ENCODE results near the gene CLDN3. TPM values are rescaled to one million over a fixed set of nuclear protein-coding genes. Genes with fewer than 3 reads are reported as not detected.

The CLDN3 gene
- total and polyA plus RNA-seq, 4 donors, result 0.67 to 3.9 (median 0.81) TPM; not detected in 1

- peaks cover 14% of the 10 kb centered on the region for H3K27me3 ChIP-seq (ENCODE audit: control insufficient read depth, insufficient read depth, low read length)
- no peak overlapping the region for H3K27ac ChIP-seq (ENCODE audit: low read depth, low read length)
- no peak overlapping the region for H3K4me3 ChIP-seq (ENCODE audit: low read depth, low read length)
- peaks cover 8% of the 10 kb centered on the region for H3K4me1 ChIP-seq (ENCODE audit: control insufficient read depth, insufficient read depth, low read length)
- WGBS (ENCODE audit: insufficient coverage), result no CpG with 5 or more reads among the region's 1 CpG
- no peaks in the 10 kb centered on the region for H3K9me3 ChIP-seq (ENCODE audit: control insufficient read depth, insufficient read depth, low read length)
- no peak for DNase-seq (ENCODE audit: low read depth in 4 of 6, low spot score in 6 of 6)
- no peaks in the 10 kb centered on the region for H3K36me3 ChIP-seq (ENCODE audit: control insufficient read depth, insufficient read depth, low read length)
Measured at GRCh38 chr7:73774923-73775322, 4.9 kb upstream of the CLDN3 start.

- WGBS (ENCODE audit: insufficient coverage), result 96% methylated on average over 3 of the region's 6 CpGs
- peaks cover 24% of the 10 kb centered on the region for H3K27me3 ChIP-seq (ENCODE audit: control insufficient read depth, insufficient read depth, low read length)
- no peaks in the 10 kb centered on the region for H3K9me3 ChIP-seq (ENCODE audit: control insufficient read depth, insufficient read depth, low read length)
- H3K36me3 ChIP-seq (ENCODE audit: control insufficient read depth, insufficient read depth, low read length), result no peaks in the 10 kb centered on the region
- DNase-seq (ENCODE audit: low read depth in 4 of 6, low spot score in 6 of 6), result no peak
- H3K4me1 ChIP-seq (ENCODE audit: control insufficient read depth, insufficient read depth, low read length), result peaks cover 11% of the 10 kb centered on the region
- no peak overlapping the region for H3K27ac ChIP-seq (ENCODE audit: low read depth, low read length)
- H3K4me3 ChIP-seq (ENCODE audit: low read depth, low read length), result no peak overlapping the region
Measured at GRCh38 chr7:73773700-73774517, 3.8 kb upstream of the CLDN3 start.

- no peak overlapping the region for H3K4me3 ChIP-seq (ENCODE audit: low read depth, low read length)
- peaks cover 36% of the 10 kb centered on the region for H3K27me3 ChIP-seq (ENCODE audit: control insufficient read depth, insufficient read depth, low read length)
- DNase-seq (ENCODE audit: low read depth in 4 of 6, low spot score in 6 of 6), result no peak
- H3K27ac ChIP-seq (ENCODE audit: low read depth, low read length), result no peak overlapping the region
- H3K4me1 ChIP-seq (ENCODE audit: control insufficient read depth, insufficient read depth, low read length), result peaks cover 14% of the 10 kb centered on the region
- WGBS (ENCODE audit: insufficient coverage), result 64% methylated on average over 12 of the region's 17 CpGs
- H3K9me3 ChIP-seq (ENCODE audit: control insufficient read depth, insufficient read depth, low read length), result no peaks in the 10 kb centered on the region
- no peaks in the 10 kb centered on the region for H3K36me3 ChIP-seq (ENCODE audit: control insufficient read depth, insufficient read depth, low read length)
Measured at GRCh38 chr7:73770860-73771670, 995 bp upstream of the CLDN3 start.

- 16% methylated on average over 49 of the region's 49 CpGs for WGBS (ENCODE audit: insufficient coverage)
- H3K27ac ChIP-seq (ENCODE audit: low read depth, low read length), result no peak overlapping the region
- H3K27me3 ChIP-seq (ENCODE audit: control insufficient read depth, insufficient read depth, low read length), result peaks cover 36% of the 10 kb centered on the region
- no peak for DNase-seq (ENCODE audit: low read depth in 4 of 6, low spot score in 6 of 6)
- peaks cover 14% of the 10 kb centered on the region for H3K4me1 ChIP-seq (ENCODE audit: control insufficient read depth, insufficient read depth, low read length)
- H3K9me3 ChIP-seq (ENCODE audit: control insufficient read depth, insufficient read depth, low read length), result no peaks in the 10 kb centered on the region
- no peak overlapping the region for H3K4me3 ChIP-seq (ENCODE audit: low read depth, low read length)
- no peaks in the 10 kb centered on the region for H3K36me3 ChIP-seq (ENCODE audit: control insufficient read depth, insufficient read depth, low read length)
Measured at GRCh38 chr7:73769481-73770001, 529 bp downstream of the CLDN3 start.

- no peaks in the 10 kb centered on the region for H3K9me3 ChIP-seq (ENCODE audit: control insufficient read depth, insufficient read depth, low read length)
- peaks cover 36% of the 10 kb centered on the region for H3K27me3 ChIP-seq (ENCODE audit: control insufficient read depth, insufficient read depth, low read length)
- H3K36me3 ChIP-seq (ENCODE audit: control insufficient read depth, insufficient read depth, low read length), result no peaks in the 10 kb centered on the region
- no peak overlapping the region for H3K4me3 ChIP-seq (ENCODE audit: low read depth, low read length)
- H3K27ac ChIP-seq (ENCODE audit: low read depth, low read length), result no peak overlapping the region
- DNase-seq (ENCODE audit: low read depth in 4 of 6, low spot score in 6 of 6), result no peak
- 39% methylated on average over 47 of the region's 53 CpGs for WGBS (ENCODE audit: insufficient coverage)
- H3K4me1 ChIP-seq (ENCODE audit: control insufficient read depth, insufficient read depth, low read length), result peaks cover 14% of the 10 kb centered on the region
Measured at GRCh38 chr7:73768641-73769480, 1.2 kb downstream of the CLDN3 start.

GRCh38 chr7:73766556-73767229, 3.4 kb downstream of the CLDN3 start:
- H3K27ac ChIP-seq (ENCODE audit: low read depth, low read length), result no peak overlapping the region
- 80% methylated on average over 10 of the region's 17 CpGs for WGBS (ENCODE audit: insufficient coverage)
- DNase-seq (ENCODE audit: low read depth in 4 of 6, low spot score in 6 of 6), result no peak
- H3K27me3 ChIP-seq (ENCODE audit: control insufficient read depth, insufficient read depth, low read length), result peaks cover 36% of the 10 kb centered on the region
- H3K4me3 ChIP-seq (ENCODE audit: low read depth, low read length), result no peak overlapping the region
- H3K9me3 ChIP-seq (ENCODE audit: control insufficient read depth, insufficient read depth, low read length), result no peaks in the 10 kb centered on the region
- H3K36me3 ChIP-seq (ENCODE audit: control insufficient read depth, insufficient read depth, low read length), result no peaks in the 10 kb centered on the region
- peaks cover 14% of the 10 kb centered on the region for H3K4me1 ChIP-seq (ENCODE audit: control insufficient read depth, insufficient read depth, low read length)

- Histone ChIP-seq H3K9me3 (ENCODE audit: control insufficient read depth, insufficient read depth, low read length) (no peaks in the 10 kb centered on the region), H3K27ac (ENCODE audit: low read depth, low read length) (no peak overlapping the region), H3K36me3 (ENCODE audit: control insufficient read depth, insufficient read depth, low read length) (no peaks in the 10 kb centered on the region), H3K4me1 (ENCODE audit: control insufficient read depth, insufficient read depth, low read length) (no peaks in the 10 kb centered on the region), H3K27me3 (ENCODE audit: control insufficient read depth, insufficient read depth, low read length) (peaks cover 2% of the 10 kb centered on the region), H3K4me3 (ENCODE audit: low read depth, low read length) (no peak overlapping the region)
- DNase-seq (ENCODE audit: low read depth in 4 of 6, low spot score in 6 of 6), result no peak
- WGBS (ENCODE audit: insufficient coverage), result 85% methylated on average over 1 of the region's 1 CpG
Measured at GRCh38 chr7:73762659-73762999, 7.4 kb downstream of the CLDN3 start.

- Histone ChIP-seq H3K36me3 (ENCODE audit: control insufficient read depth, insufficient read depth, low read length) (no peaks in the 10 kb centered on the region), H3K27me3 (ENCODE audit: control insufficient read depth, insufficient read depth, low read length) (peaks cover 2% of the 10 kb centered on the region), H3K4me3 (ENCODE audit: low read depth, low read length) (no peak overlapping the region), H3K4me1 (ENCODE audit: control insufficient read depth, insufficient read depth, low read length) (no peaks in the 10 kb centered on the region), H3K27ac (ENCODE audit: low read depth, low read length) (no peak overlapping the region), H3K9me3 (ENCODE audit: control insufficient read depth, insufficient read depth, low read length) (no peaks in the 10 kb centered on the region)
- no peak for DNase-seq (ENCODE audit: low read depth in 4 of 6, low spot score in 6 of 6)
- WGBS (ENCODE audit: insufficient coverage), result 20% methylated on average over 5 of the region's 8 CpGs
Measured at GRCh38 chr7:73761854-73762658, 8.0 kb downstream of the CLDN3 start.
